Activated T-cell treated with anti-CD3 and anti-CD28 coated beads, Interleukin-2, amount 50 U/mL, for 24 hours (primary cell): ENCODE data around the gene NVL.
"Not testable (repeated sequence)": the region's sequence is repeated elsewhere in the genome, so short reads cannot be mapped to it uniquely, and the experiment has no call there.

Source experiments
- DNase-seq: peaks from one replicate; pipeline ENCODE4 v3.0.0-alpha.2; 2020
- H3K27ac Mint-ChIP-seq: 2 replicates; pipeline ENCODE4 v1.8.0; 2020; ENCODE audit warnings: mild to moderate bottlenecking, mixed read lengths
- H3K27me3 Mint-ChIP-seq: 2 replicates; pipeline ENCODE4 v1.8.0; 2020; ENCODE audit warnings: mixed read lengths
- H3K36me3 Mint-ChIP-seq: 2 replicates; pipeline ENCODE4 v1.8.0; 2020; ENCODE audit warnings: low read depth, mixed read lengths
- H3K4me1 Mint-ChIP-seq: 2 replicates; pipeline ENCODE4 v1.8.0; 2020; ENCODE audit warnings: low read depth, mixed read lengths
- H3K4me3 Mint-ChIP-seq: 2 replicates; pipeline ENCODE4 v1.8.0; 2020; ENCODE audit warnings: mild to moderate bottlenecking, moderate library complexity, mixed read lengths
- H3K9me3 Mint-ChIP-seq: 2 replicates; pipeline ENCODE4 v1.8.0; 2020; ENCODE audit warnings: mixed read lengths

NVL gene

DNA sequence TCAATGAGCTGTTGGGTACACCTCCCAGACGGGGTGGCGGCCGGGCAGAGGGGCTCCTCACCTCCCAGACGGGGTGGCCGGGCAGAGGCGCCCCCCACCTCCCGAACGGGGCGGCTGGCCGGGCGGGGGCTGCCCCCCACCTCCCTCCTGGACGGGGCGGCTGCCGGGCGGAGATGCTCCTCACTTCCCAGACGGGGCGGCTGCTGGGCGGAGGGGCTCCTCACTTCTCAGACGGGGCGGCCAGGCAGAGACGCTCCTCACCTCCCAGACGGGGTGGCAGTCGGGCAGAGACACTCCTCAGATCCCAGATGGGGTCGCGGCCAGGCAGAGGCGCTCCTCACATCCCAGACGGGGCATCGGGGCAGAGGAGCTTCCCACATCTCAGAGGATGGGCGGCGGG lies 19.7 kb upstream of the NVL start:
- H3K4me3 Mint-ChIP-seq, DNase-seq, H3K36me3 Mint-ChIP-seq, H3K27ac Mint-ChIP-seq, H3K9me3 Mint-ChIP-seq, H3K27me3 Mint-ChIP-seq: not testable (repeated sequence)
- H3K4me1 Mint-ChIP-seq = peaks cover 22% of the 10 kb centered on the region

- H3K27ac Mint-ChIP-seq = no peak overlapping the region
- H3K27me3 Mint-ChIP-seq = no peaks in the 10 kb centered on the region
- DNase-seq = no peak
- peaks cover 3% of the 10 kb centered on the region for H3K9me3 Mint-ChIP-seq
- peaks cover 14% of the 10 kb centered on the region for H3K4me1 Mint-ChIP-seq
- H3K36me3 Mint-ChIP-seq = peaks cover 3% of the 10 kb centered on the region
- no peak overlapping the region for H3K4me3 Mint-ChIP-seq
Observed at GRCh38 chr1:224348137-224348536, 18.2 kb upstream of the NVL start.

DNA sequence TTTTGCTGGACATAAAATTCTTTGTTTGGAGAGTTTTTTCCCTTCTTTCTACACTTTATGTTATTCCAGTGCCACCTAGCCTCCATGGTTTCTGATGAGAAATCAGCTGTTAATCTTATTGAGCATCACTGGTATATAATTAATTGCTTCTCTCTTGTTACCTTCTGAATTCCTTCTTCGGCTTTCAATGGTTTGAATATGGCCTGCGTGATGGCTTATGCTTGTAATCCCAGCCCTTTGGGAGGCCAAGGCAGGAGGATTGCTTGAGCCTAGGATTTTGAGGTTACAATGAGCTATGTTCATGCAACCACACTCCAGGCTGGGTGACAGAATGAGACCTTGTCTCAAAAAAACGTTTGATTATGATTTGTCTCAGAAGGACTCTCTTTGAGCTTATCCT lies 13.7 kb upstream of the NVL start:
- no peak for DNase-seq
- Mint-ChIP-seq H3K4me1 (peaks cover 18% of the 10 kb centered on the region), H3K27ac (no peak overlapping the region), H3K36me3 (peaks cover 3% of the 10 kb centered on the region), H3K9me3 (peaks cover 9% of the 10 kb centered on the region), H3K27me3 (no peaks in the 10 kb centered on the region), H3K4me3 (no peak overlapping the region)

DNA sequence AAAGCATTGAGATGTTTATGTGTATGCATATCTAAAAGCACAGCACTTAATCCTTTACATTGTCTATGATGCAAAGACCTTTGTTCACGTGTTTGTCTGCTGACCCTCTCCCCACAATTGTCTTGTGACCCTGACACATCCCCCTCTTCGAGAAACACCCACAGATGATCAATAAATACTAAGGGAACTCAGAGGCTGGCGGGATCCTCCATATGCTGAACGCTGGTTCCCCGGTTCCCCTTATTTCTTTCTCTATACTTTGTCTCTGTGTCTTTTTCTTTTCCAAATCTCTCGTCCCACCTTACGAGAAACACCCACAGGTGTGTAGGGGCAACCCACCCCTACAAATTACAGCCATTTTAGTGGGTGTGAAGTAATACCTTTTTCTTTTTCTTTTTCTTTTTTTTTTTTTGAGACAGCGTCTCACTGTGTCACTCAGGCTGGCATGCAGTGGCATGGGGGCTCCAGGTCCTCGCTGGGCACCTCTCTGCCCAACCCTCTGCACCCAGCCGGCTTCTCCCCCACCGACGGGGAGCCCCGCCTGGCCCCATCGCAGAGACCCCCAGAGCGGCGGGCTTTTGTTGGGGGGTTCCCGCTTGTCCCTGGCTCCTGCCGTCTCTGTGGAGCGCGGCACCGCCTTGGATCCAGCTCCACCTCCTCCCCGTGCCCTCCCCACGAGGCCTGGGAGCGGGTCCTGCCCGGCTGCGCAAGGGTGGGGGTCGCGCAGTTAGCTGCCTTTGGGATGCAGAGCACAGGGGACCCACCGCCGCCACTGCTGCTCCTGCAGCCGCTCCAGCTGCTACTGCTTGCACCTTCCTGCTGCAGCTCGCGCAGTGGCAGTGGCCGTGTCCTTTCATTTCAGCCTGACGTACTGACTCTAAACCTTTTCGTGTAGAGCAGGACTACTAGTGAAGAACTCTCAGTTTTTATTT lies 10.7 kb upstream of the NVL start:
- H3K36me3 Mint-ChIP-seq, H3K27ac Mint-ChIP-seq, H3K4me1 Mint-ChIP-seq, H3K9me3 Mint-ChIP-seq, H3K27me3 Mint-ChIP-seq: not testable (repeated sequence)
- DNase-seq = peak; percentile 52
- peak overlapping the region; percentile 73 for H3K4me3 Mint-ChIP-seq

DNA sequence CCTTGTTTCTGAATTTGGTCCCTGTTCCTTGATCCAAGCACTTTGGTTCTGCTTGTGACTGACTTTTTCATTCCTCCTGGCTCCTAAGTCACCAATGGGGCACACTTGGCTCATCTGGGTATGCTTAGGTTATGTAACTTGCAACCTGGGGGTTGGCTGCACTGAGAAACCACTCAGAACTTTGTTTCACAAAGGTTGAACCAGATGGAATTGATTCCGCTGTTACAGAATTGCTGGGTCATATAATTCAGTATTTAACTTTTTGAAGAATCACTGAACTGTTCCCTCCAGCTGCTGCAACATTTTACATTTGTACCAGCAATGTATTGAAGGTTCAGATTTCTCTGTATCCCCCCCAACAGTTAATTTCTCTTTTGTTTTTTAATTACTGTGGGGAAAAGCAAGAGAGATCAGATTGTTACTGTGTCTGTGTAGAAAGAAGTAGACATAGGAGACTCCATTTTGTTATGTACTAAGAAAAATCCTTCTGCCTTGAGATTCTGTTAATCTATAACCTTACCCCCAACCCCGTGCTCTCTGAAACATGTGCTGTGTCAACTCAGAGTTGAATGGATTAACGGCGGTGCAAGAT lies 9.6 kb upstream of the NVL start:
- Mint-ChIP-seq H3K4me3 (no peak overlapping the region), H3K27ac (no peak overlapping the region), H3K27me3 (no peaks in the 10 kb centered on the region), H3K9me3 (peaks cover 7% of the 10 kb centered on the region), H3K4me1 (peaks cover 9% of the 10 kb centered on the region), H3K36me3 (peaks cover 3% of the 10 kb centered on the region)
- no peak for DNase-seq

DNA sequence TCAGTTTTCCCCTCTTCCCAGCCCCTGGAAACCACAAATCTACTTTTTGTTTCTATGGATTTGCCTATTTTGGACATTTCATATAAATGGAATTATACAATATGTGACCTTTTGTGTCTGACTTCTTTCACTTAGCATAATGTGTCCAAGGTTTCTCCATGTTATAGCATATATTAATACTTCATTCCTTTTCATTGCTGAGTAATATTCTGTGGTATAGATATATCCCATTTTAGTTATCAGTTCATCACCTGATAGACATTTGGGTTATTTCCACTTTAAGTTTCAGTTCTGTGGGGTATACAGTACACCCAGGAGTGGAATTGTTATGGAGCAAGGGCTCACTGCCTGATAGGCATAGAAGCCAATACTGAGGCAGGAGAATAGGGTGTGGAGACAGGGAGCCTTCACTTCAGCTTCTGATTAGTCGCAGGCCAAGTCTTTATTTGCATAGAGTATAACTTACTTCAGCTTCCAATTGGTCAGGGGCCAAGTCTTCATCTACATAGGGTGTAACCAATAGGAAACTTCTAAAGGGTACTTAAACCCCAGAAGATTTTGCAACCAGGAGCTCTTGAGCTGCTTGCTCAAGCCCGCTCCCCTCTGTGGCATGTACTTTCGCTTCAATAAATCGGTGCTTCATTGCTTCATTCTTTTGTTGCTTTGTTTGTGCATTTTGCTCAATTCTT lies 8.3 kb upstream of the NVL start:
- Mint-ChIP-seq H3K4me1 (peaks cover 21% of the 10 kb centered on the region), H3K27ac (no peak overlapping the region), H3K4me3 (no peak overlapping the region), H3K27me3 (no peaks in the 10 kb centered on the region), H3K9me3 (peaks cover 7% of the 10 kb centered on the region), H3K36me3 (no peaks in the 10 kb centered on the region)
- no peak for DNase-seq

DNA sequence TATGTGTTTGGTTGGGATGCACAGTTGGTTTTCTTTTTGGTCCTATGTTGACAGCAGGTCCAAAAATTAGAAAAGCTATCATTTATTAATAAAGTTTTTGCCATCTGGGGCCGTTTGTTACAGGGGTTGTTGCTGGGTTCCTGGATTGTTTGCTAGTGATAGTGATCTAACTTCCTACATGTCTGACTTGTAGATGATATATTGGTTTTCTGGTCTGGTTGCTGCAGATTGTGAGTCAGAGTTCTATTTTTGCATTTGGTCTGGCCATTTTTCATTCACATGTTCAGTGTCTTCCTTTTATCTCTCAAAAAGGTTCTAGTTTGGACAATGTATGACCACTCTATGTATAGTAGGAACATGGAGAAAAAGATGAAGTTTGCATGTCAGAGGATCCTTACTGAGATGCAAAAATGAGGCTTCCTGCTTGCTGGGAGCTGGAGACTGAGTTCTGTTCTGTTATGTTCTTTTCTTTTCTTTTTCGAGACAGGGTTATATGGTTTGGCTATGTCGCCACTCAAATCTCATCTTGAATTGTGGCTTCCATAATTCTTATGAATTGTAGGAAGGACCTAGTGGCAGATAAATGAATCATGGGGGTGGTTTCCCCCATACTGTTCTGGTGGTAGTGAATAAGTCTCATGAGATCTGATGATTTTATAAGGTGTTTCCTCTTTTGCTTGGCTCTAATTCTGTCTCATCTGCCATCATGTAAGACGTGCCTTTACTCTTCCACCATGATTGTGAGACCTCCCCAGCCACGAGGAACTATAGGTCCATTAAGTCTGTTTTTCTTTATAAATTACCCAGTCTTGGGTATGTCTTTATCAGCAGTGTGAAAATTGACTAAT lies 4.2 kb upstream of the NVL start:
- no peaks in the 10 kb centered on the region for H3K9me3 Mint-ChIP-seq
- no peak for DNase-seq
- H3K4me3 Mint-ChIP-seq = peak overlapping the region; percentile 13
- H3K36me3 Mint-ChIP-seq = peaks cover 16% of the 10 kb centered on the region
- peaks cover 33% of the 10 kb centered on the region for H3K4me1 Mint-ChIP-seq
- peak overlapping the region; percentile 88 for H3K27ac Mint-ChIP-seq
- H3K27me3 Mint-ChIP-seq = no peaks in the 10 kb centered on the region

DNA sequence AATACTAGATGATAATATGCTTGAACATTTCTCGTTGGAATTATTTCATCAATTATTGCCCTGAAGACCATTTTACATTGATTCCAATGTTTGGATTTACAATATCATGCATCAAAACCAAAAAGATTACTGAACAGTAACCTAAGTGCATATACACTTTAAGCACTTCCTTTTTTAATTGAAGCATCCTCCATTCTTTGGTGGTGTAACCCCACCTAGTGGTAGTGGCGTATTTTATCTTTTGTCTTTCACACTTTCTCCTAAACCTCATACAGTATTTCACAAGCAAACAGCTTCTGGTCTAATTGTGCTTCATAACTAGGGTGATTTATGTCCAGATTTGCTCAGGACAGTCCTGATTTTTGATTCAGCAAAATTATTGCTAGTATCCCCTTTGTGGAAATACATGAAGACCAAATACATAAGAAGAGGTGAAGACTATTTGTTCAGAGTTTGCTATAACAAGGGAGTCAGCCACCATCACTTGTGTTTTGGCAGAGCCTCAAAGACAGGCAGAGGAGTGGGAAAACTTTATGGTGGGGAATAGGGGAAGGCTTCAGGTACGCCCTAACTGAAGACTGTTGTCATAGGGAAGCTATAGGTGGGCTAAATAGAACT lies 3.4 kb upstream of the NVL start:
- no peak for DNase-seq
- H3K36me3 Mint-ChIP-seq = peaks cover 16% of the 10 kb centered on the region
- H3K27me3 Mint-ChIP-seq = no peaks in the 10 kb centered on the region
- peak overlapping the region; percentile 88 for H3K27ac Mint-ChIP-seq
- peak overlapping the region; percentile 13 for H3K4me3 Mint-ChIP-seq
- no peaks in the 10 kb centered on the region for H3K9me3 Mint-ChIP-seq
- peaks cover 37% of the 10 kb centered on the region for H3K4me1 Mint-ChIP-seq

DNA sequence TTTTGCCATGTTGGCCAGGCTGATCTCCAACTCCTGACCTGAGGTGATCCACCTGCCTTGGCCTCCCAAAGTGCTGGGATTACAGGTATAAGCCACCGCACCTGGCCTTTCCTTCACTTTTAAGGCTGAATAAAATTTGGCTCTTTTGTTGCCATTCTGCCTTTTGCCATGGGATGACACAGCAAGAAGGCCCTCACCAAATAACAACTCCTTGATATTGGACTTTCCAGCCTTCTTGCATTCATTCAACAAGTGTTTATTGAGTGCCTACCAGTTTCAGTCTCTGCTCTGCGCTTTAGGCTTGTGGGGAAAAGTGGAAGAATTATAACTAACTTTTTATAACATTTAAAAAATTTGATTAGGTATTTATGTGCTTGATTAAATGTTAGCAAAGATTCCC lies 1.9 kb upstream of the NVL start:
- Mint-ChIP-seq H3K27me3 (no peaks in the 10 kb centered on the region), H3K36me3 (peaks cover 25% of the 10 kb centered on the region), H3K27ac (no peak overlapping the region), H3K9me3 (no peaks in the 10 kb centered on the region), H3K4me1 (peaks cover 49% of the 10 kb centered on the region), H3K4me3 (no peak overlapping the region)
- no peak for DNase-seq

DNA sequence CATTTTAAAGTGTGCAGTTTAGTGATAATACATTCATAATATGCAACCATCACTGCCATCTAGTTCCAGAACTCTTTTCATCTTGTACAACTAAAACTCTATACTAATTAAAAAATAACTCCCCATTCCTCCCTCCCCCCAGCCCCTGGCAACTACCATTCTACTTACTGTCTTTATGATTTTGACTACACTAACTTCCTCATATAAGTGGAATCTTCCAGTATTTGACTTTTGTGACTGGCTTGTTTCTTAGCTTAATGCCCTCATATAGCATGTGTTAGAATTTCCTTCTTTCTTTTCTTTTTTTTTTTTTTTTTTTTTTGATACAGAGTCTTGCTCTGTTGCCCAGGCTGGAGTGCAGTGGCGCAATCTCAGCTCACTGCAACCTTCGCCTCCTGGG lies 1.4 kb upstream of the NVL start:
- no peak for DNase-seq
- H3K36me3 Mint-ChIP-seq = peaks cover 27% of the 10 kb centered on the region
- no peaks in the 10 kb centered on the region for H3K9me3 Mint-ChIP-seq
- H3K4me1 Mint-ChIP-seq = peaks cover 52% of the 10 kb centered on the region
- H3K27me3 Mint-ChIP-seq = no peaks in the 10 kb centered on the region
- H3K27ac Mint-ChIP-seq = no peak overlapping the region
- peak overlapping the region; percentile 93 for H3K4me3 Mint-ChIP-seq

GRCh38 chr1:224329484-224329841 lies 509 bp downstream of the NVL start:
- H3K27ac Mint-ChIP-seq = peak overlapping the region; percentile 100
- DNase-seq = no peak
- no peaks in the 10 kb centered on the region for H3K9me3 Mint-ChIP-seq
- peak overlapping the region; percentile 93 for H3K4me3 Mint-ChIP-seq
- peaks cover 55% of the 10 kb centered on the region for H3K4me1 Mint-ChIP-seq
- H3K36me3 Mint-ChIP-seq = peaks cover 39% of the 10 kb centered on the region
- no peaks in the 10 kb centered on the region for H3K27me3 Mint-ChIP-seq

DNA sequence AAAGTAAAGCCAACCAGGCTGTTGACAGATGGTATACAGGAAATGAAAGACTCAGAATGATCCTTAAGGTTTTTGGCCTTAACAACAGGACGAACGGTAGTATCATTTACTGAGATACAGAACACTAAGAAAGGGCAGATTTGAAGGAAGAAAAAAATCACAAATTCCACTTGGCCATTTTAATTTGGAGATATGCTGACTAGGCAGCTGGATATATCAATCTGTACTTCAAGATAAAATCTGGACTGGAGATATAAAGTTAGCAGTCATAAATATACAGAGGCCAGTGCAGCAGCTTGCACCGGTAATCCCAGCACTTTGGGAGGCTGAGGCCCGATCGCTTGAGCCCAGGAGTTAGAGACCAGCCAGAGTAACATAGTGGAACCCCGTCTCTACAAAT lies 1.3 kb downstream of the NVL start:
- H3K9me3 Mint-ChIP-seq = no peaks in the 10 kb centered on the region
- H3K36me3 Mint-ChIP-seq = peaks cover 44% of the 10 kb centered on the region
- peak overlapping the region; percentile 93 for H3K4me3 Mint-ChIP-seq
- peak overlapping the region; percentile 9 for H3K27ac Mint-ChIP-seq
- no peak for DNase-seq
- H3K27me3 Mint-ChIP-seq = no peaks in the 10 kb centered on the region
- peaks cover 48% of the 10 kb centered on the region for H3K4me1 Mint-ChIP-seq

DNA sequence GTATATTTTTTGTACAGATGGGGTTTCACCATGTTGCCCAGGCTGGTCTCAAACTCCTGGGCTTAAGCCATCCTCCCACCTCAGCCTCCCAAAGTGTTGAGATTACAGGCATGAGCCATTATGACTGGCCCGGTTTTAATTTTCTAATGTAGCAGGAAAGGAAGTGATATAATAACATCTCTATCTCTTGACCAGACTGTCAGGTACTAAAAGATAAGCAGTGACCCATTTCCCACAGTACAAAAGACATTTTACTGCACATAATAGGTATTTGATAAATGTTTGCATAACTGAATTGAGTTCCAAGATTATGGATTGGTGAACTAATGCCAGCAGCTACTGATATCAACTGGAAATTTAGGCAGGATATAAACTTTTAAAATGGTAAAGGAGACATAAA lies 4.0 kb downstream of the NVL start:
- Mint-ChIP-seq H3K27me3 (no peaks in the 10 kb centered on the region), H3K27ac (no peak overlapping the region), H3K36me3 (peaks cover 59% of the 10 kb centered on the region), H3K4me3 (no peak overlapping the region), H3K9me3 (no peaks in the 10 kb centered on the region), H3K4me1 (peaks cover 48% of the 10 kb centered on the region)
- DNase-seq = no peak

GRCh38 chr1:224321706-224322105 lies 8.3 kb downstream of the NVL start:
- Mint-ChIP-seq H3K27me3 (no peaks in the 10 kb centered on the region), H3K27ac (peak overlapping the region; percentile 34), H3K9me3 (no peaks in the 10 kb centered on the region), H3K4me1 (peaks cover 32% of the 10 kb centered on the region), H3K36me3 (peaks cover 54% of the 10 kb centered on the region), H3K4me3 (no peak overlapping the region)
- no peak for DNase-seq
